CMK (cell line): ENCODE measurements around the gene IFT27.

Experiments used
- DNase-seq: peaks from one replicate; pipeline ENCODE4 v3.0.0-alpha.2; 2010; ENCODE audit warnings: low read depth

The IFT27 gene

GRCh38 chr22:36724836-36725235 lies 51.1 kb downstream of the IFT27 start:
- no peak for DNase-seq

GRCh38 chr22:36722055-36722454 lies 53.9 kb downstream of the IFT27 start:
- no peak for DNase-seq

DNA sequence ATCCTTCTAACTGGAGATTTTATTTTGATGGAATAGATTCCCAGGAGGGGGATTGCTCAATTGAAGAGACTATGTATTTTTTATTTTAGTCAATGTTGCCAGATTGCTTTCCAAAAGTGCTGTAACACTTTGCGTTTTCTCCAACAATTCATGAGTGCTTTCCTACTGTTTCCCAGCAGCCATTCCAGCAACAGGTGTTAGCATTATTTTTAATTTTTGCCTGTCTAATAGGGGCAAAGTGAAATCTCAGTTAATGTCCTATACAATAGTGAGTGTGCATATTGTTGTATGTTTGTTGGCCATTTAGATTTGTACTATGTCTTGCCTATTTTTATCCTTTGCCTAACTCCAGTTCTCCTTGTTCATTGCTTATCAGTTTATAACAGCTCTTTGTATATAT lies 60.3 kb downstream of the IFT27 start:
- no peak for DNase-seq

DNA sequence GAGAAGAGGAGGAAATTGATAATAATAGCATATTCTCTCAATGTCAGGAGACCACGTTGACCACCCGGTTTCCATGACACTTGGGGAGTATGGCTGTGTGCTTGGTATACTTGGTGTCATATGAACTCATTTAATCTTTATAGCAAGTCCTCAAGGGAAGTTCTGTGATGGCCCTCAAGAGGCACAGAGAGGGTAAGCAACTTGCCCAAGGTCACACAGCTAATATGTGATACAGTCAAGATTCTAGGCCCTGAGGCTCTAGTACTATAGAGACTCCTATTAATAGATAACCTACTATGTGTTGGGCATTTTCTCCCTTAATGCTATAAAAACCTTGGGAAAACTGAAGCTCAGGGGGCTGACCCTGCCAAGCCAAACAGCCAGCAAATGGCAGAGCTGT lies 61.8 kb downstream of the IFT27 start:
- DNase-seq: no peak

DNA sequence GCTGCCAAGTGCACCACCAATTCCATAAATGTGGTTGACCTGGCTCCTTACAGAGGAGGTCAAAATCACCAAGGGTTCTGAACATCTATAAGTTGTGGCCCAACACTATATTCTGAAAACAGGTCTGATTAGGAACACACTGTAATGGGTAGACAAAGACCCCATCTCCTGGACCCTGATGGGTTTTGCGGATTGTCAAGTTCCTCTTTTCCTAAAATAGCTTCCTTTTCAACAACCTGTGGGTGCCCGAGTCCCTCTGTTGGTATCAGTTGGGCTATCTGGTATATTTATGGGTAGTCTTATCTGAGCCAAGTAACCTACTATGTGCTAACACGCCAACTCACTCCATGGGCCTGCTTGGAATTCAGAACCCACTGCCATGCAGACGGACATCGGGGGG lies 62.5 kb downstream of the IFT27 start:
- DNase-seq: no peak
